ENCODE data around the gene GPSM1.

GRCh38 chr9:136381311-136381710 lies 54.0 kb downstream of the GPSM1 start:
- no peak for TF ChIP-seq CTCF (IDR thresholded peaks at IDR 0.05 in 8 of 11, conservative IDR thresholded peaks at IDR 0.05 in 3 of 11)
- TF ChIP-seq POLR2AphosphoS5 (IDR thresholded peaks at IDR 0.05), result no peak
